Middle frontal gyrus (tissue), 1 donor: ENCODE results near the gene ERBB4.
"Not testable (repeated sequence)": the region's sequence is repeated elsewhere in the genome, so short reads cannot be mapped to it uniquely, and the experiment has no call there.

Experiments used
- DNase-seq: peaks from one replicate; pipeline ENCODE4 v3.0.0-alpha.2; 2015; ENCODE audit warnings: low spot score; ENCODE audit errors: extremely low spot score

Gene ERBB4

GRCh38 chr2:212153923-212154322 lies 384.7 kb downstream of the ERBB4 start:
- DNase-seq, result no peak

DNA sequence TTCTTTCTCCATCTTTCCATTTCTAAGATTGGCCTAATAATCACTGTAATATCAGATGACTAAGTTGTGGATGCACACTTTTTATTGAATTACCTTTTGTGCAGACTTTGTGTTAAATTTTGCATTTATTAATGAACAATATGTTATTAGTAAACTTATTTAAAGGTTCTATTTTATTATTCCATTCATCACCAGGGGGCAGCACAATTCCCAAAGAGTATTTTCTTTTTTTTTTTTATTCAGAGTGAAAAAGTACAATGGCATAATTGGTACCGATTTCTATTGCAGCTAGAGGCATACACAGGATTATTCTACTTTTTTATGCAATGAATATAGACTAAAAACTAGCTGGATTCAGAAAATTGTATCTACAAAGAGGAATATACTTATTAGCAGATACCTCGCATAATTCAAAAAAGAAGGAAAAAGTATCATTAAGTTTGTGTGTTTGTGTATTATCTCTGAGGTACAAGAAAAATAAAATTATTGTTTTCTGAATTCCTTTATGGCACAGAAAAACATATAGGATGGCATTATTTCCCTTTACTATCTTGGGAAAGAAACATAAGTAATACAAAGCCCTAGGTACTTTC lies 390.6 kb downstream of the ERBB4 start:
- DNase-seq, result no peak

- DNase-seq, result no peak
These were observed 392.2 kb downstream of the ERBB4 start for GRCh38 chr2:212146416-212146815.

DNA sequence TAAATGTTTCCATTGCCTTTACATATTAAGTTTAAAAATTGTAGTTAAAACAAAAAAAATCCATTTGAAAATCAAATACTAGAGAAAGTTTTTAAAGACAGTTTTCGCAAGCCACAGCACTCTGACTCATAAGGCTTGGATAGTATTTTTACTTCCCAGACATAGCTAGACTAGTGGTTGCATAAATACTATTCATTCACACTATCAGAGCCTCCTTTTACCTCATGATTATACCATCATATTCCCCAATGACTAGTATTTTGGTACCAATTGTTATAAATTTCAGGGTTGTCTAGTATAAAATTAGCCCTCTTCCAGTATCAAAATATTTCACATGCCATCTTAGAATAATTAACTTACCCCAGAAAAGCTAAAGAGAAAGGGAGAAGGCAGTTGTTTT lies 393.5 kb downstream of the ERBB4 start:
- no peak for DNase-seq

GRCh38 chr2:212142631-212143030 lies 396.0 kb downstream of the ERBB4 start:
- no peak for DNase-seq

DNA sequence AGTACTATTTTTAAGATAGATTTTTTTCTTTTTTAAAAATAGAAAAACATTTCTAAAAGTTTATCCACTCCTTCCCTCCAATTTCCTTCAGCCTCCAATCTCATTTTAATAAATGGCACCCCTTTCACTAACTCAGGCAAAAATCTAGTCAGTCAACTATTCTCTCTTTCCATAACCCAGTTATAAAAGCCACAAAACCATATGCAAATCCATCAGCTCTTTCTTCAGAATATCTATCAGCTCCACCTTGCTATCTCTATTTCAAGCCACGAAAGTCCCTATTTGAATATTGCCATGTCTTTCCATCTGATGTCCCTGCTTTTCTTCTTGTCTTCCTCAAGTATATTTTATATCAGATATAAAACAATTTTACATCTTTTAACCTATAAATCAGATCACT lies 397.1 kb downstream of the ERBB4 start:
- no peak for DNase-seq

GRCh38 chr2:212136216-212136795 lies 402.3 kb downstream of the ERBB4 start:
- DNase-seq, result no peak

DNA sequence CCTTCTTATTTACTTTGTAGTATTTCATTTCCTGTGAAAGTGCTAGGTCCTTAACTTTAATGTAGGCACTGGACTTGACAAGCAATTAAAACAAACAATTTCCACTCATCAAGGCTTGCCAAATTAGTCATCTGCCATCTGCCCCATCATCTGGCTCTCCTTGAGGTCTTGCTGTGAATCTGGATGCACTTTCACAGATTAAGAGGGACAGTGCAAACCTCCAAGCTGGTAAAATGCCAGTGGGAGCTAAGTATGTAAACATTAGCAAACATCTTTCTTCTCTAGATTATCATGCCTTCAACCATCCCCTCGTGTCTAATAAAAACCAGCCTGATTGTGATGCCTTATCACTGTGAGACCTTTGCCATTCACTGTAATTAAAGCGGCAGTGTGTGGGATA lies 402.9 kb downstream of the ERBB4 start:
- DNase-seq, result no peak

DNA sequence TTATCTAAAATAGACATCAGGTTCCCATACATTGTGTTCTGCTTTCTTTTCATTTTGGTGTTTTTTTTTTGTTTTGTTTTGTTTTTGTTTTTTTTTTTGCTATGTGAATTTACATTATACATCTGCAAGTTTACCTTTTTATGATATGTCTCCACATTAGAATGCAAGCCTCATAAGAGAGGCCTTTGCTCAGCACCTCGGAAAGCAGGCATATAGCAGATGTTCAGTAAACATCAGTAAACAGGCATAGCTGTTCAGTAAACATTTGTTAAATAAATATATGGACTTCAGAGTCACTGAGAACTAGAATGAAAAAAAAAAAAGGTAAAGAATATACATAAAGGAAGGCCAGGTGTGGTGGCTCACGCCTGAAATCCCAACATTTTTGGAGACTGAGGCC lies 405.3 kb downstream of the ERBB4 start:
- DNase-seq, result no peak

GRCh38 chr2:212124598-212124997 lies 414.0 kb downstream of the ERBB4 start:
- no peak for DNase-seq

DNA sequence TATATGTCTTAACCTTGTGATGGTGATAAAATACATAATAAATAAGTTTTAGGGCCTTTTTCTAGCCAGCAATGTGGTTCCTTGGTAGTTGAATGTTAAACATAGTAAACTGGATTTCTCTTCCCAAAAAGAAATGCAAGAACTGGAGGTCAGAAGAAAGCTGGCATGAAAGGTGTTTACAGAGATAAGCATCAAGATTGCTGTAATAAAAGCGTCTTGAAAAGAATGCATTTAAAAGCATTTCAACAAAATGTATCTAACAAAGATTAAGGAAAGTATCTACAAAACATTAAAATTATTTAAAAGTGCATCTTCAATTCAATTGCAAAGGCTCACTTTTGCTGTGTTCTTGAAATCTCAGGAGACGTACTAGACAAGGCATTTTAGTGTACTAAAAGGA lies 419.0 kb downstream of the ERBB4 start:
- DNase-seq, result no peak

- no peak for DNase-seq
These were observed 420.7 kb downstream of the ERBB4 start for GRCh38 chr2:212117926-212118325.

DNA sequence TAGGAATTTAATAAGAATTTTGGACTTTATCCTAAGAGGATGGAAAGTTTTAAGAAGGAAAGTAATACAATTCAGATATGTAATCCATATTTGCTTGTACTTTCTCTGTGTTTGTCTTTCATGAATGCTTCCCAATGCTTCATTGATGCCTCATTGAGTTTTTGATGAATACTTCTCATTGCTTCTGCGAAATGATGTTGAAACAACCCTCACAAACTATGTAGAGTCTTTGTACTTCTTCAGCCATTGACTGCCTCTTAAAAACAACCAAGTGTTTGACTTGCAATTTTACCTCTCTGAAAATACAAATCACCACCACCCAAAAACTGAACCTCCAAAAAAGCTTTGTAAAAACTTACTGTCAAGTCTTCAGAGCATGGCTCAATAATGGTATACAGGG lies 424.1 kb downstream of the ERBB4 start:
- DNase-seq, result no peak

GRCh38 chr2:212112401-212112800 lies 426.2 kb downstream of the ERBB4 start:
- no peak for DNase-seq

DNA sequence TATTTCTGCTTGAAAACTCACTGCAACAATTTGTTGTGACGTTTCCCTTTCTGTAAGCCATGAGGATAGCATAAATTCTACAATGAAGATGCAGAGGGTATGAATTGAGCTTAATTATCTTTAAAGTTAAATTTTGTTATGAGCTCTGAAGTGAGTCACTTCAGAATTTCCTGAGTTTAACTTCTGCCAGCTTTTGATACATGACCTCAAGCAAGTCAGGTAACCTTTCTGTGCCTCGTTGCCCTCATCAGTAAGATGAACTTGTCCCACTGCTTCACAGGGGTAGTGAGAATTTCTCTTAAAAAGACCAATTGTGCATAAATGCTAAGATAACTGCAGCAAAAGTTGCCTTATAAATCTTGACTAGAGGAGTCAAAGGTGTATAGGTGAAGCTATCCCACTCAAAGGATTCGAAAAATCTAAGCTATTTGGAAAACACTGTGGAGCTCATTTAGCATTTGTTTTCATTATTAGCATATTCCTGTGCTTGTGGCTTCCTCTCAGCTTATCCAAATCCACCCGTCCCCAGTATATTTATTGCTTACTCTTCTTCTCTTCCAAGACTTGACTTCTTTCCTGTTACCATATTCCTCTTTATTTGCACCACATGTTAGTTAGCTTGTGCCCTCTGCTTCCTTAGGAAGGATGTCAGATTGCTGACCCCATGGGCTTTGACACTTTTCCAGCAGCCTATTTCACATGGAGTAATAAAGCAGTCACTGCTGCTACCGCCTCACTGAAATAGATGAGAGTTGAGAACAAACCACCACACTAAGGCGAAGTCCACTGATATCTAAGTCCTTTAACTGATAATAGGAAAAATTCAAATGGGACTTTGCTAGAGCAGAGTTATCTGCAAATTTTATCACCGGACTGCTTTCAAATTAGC lies 428.6 kb downstream of the ERBB4 start:
- no peak for DNase-seq

GRCh38 chr2:212109217-212109616 lies 429.4 kb downstream of the ERBB4 start:
- DNase-seq, result no peak

- DNase-seq, result no peak
These were observed 430.6 kb downstream of the ERBB4 start for GRCh38 chr2:212107989-212108388.

DNA sequence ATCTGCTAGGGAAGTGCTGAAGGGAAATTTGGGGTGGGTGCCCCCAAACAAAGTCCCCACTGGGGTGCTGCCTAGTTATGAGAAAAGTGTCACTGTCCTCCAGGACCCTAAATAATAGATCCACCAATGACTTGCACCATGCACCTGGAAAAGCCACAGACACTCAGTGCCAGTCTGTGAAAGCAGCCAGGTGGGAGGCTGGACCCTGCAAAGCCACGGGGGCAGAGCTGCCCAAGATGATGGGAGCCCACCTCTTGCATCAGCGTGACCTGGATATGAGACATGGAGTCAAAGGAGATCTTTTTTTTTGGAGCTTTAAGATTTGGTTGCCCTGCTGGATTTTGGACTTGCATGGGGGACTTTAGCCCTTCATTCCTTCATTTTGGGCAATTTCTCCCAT lies 431.6 kb downstream of the ERBB4 start:
- DNase-seq, result no peak

GRCh38 chr2:212106536-212106935 lies 432.1 kb downstream of the ERBB4 start:
- DNase-seq, result not testable (repeated sequence)

DNA sequence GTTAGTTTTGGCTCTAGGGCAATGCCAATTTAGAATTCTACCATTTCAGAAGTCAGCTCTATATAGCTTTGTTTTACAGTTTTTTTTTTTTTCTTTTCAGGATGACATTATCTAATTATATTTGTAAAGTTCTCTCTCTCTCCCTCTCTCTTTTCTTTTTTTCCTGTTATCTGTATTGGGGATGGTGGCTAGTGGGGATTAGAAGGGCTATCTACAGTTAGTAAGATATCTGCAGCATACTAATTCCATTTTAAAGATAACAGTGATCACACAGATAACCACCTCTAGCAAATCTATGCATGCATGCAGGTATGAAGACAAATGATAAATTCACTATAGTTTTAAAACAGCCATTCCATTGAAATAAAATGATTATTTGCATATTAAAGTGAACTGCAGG lies 438.9 kb downstream of the ERBB4 start:
- DNase-seq, result no peak

DNA sequence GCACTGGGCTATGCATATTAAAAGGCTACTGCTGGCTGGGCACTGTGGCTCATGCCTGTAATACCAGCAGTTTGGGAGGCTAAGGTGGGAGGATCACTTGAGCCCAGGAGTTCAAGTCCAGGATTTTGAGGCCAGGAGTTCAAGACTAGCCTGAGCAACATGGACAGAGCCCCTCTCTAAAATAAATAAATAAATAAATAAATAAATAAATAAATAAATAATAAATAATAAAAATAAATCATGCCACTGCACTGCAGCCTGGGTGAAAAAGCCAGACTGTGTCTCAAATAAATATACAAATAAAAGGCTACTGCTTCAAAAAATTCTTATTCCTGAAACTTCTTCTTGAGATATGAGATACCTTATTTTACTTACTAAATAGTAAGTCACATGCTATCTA lies 439.6 kb downstream of the ERBB4 start:
- DNase-seq, result no peak

GRCh38 chr2:212097001-212097400 lies 441.6 kb downstream of the ERBB4 start:
- DNase-seq, result no peak

GRCh38 chr2:212089873-212090272 lies 448.7 kb downstream of the ERBB4 start:
- DNase-seq, result no peak
